ENCODE results near the gene FKTN. TPM values are rescaled to one million over a fixed set of nuclear protein-coding genes. Genes with fewer than 3 reads are reported as not detected.

FKTN gene
- total RNA-seq, 1 experiment from 2014 or later = 17.3 TPM

DNA sequence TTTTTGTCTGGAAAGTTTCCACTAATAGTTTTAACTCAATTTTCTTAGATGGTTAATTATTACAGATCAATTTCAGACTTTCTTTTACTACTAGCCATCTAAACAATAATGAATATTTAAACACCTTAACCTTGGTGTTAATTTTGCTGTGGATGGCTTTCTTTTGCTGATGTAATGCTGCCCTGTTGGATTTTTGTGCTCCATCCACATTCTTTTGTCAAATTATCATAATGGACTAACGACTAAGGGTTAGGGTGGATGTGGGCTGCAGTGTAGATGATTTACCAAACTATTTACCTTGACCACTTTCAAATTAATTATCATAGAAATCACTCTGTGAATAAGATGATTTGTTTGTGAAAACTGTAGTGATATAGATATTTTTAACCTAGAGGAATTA is 120.8 kb downstream of the FKTN start:
- intact Hi-C loops (cut with micrococcal nuclease) = no loop called here
- no peak overlapping the region for H3K9ac ChIP-seq (ENCODE audit: low read length)
- 0 out of 4 replicates have a peak, but pooled peaks cover 0 to 3% of the 10 kb centered on the region in 2 experiments for H3K4me1 ChIP-seq (ENCODE audit: control insufficient read depth in 1 of 2, insufficient read depth in 2 of 2, low read length in 2 of 2)
- no peak for DNase-seq (ENCODE audit: low read depth, low spot score)
- TF ChIP-seq, protein P1, sequence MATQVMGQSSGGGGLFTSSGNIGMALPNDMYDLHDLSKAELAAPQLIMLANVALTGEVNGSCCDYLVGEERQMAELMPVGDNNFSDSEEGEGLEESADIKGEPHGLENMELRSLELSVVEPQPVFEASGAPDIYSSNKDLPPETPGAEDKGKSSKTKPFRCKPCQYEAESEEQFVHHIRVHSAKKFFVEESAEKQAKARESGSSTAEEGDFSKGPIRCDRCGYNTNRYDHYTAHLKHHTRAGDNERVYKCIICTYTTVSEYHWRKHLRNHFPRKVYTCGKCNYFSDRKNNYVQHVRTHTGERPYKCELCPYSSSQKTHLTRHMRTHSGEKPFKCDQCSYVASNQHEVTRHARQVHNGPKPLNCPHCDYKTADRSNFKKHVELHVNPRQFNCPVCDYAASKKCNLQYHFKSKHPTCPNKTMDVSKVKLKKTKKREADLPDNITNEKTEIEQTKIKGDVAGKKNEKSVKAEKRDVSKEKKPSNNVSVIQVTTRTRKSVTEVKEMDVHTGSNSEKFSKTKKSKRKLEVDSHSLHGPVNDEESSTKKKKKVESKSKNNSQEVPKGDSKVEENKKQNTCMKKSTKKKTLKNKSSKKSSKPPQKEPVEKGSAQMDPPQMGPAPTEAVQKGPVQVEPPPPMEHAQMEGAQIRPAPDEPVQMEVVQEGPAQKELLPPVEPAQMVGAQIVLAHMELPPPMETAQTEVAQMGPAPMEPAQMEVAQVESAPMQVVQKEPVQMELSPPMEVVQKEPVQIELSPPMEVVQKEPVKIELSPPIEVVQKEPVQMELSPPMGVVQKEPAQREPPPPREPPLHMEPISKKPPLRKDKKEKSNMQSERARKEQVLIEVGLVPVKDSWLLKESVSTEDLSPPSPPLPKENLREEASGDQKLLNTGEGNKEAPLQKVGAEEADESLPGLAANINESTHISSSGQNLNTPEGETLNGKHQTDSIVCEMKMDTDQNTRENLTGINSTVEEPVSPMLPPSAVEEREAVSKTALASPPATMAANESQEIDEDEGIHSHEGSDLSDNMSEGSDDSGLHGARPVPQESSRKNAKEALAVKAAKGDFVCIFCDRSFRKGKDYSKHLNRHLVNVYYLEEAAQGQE (IDR thresholded peaks at IDR 0.05; ENCODE audit: low read depth) = no peak
- TF ChIP-seq SIN3A (IDR thresholded peaks at IDR 0.05; ENCODE audit: low read depth) (no peak), SRF (IDR thresholded peaks at IDR 0.05; ENCODE audit: low read depth) (no peak), CBX3 (IDR thresholded peaks at IDR 0.05; ENCODE audit: low read depth) (no peak), ZNF274 (IDR thresholded peaks at IDR 0.05; ENCODE audit: low read depth, low read length) (no peak), YY1 (IDR thresholded peaks at IDR 0.05; ENCODE audit: extremely low read depth, insufficient replicate concordance, low read depth, low read length) (no peak), ELF1 (IDR thresholded peaks at IDR 0.05; ENCODE audit: borderline replicate concordance, low read depth) (no peak), EZH2 (IDR thresholded peaks at IDR 0.05) (no peak), SP1 (IDR thresholded peaks at IDR 0.05; ENCODE audit: low read depth) (no peak), EZH2phosphoT487 (IDR thresholded peaks at IDR 0.05; ENCODE audit: borderline replicate concordance) (no peak), ZFX (IDR thresholded peaks at IDR 0.05) (no peak), RAD21 (IDR thresholded peaks at IDR 0.05; ENCODE audit: low read depth) (no peak)
- TF ChIP-seq, protein P2, sequence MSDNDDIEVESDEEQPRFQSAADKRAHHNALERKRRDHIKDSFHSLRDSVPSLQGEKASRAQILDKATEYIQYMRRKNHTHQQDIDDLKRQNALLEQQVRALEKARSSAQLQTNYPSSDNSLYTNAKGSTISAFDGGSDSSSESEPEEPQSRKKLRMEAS (IDR thresholded peaks at IDR 0.05) = no peak
- H3K4me3 ChIP-seq (replicated peaks in 1 of 2; ENCODE audit: low read depth in 1 of 2, low read length in 2 of 2) = no peak overlapping the region
- H3K9me2 ChIP-seq (ENCODE audit: insufficient read depth) = no peaks in the 10 kb centered on the region; the same call in 1 of the 2 replicates
- no TSS peak for BruUV-seq (replicated peaks)
- no peaks in the 10 kb centered on the region for H3K27me3 ChIP-seq (ENCODE audit: insufficient read depth, low read length)
- H3K79me2 ChIP-seq (ENCODE audit: insufficient read depth, low read length) = no peaks in the 10 kb centered on the region
- H3K4me2 ChIP-seq (ENCODE audit: low read length) = no peak overlapping the region
- no peak overlapping the region for H2AFZ ChIP-seq (ENCODE audit: low read depth, low read length, poor library complexity, severe bottlenecking)
- H3K36me3 ChIP-seq (ENCODE audit: control insufficient read depth in 1 of 2, insufficient read depth in 2 of 2, low read length in 2 of 2) = no peaks in the 10 kb centered on the region
- H4K20me1 ChIP-seq (ENCODE audit: insufficient read depth) = no peaks in the 10 kb centered on the region
- ChIA-PET CTCF (no interaction called here), POLR2A (no interaction called here), RAD21 (ENCODE audit: low non-redundant PET in 1 of 2, low total read pairs in 2 of 2, uncharacterized antibody in 2 of 2, unreplicated experiment in 2 of 2) (no interaction called here)
- no peak for ATAC-seq
- no peaks in the 10 kb centered on the region for H3K9me3 ChIP-seq (ENCODE audit: control insufficient read depth in 1 of 2, insufficient read depth in 1 of 2, low read depth in 1 of 2, low read length in 2 of 2)
- H3K27ac ChIP-seq (ENCODE audit: low read depth, low read length) = no peak overlapping the region
